HepG2 (cell line): Measurements from ENCODE around the gene ECHS1. TPM values are rescaled to one million over a fixed set of nuclear protein-coding genes. Genes with fewer than 3 reads are reported as not detected.

Experiments used
- CBX5 ChIP-seq: sonication (generic); formaldehyde crosslinking; IDR thresholded peaks from 2 replicates; pipeline ENCODE4 v1.4.0; 2020; ENCODE audit warnings: missing genetic modification reagents, borderline replicate concordance
- IRX3 ChIP-seq: sonication (generic); formaldehyde crosslinking; IDR thresholded peaks from 2 replicates; pipeline ENCODE4 v1.8.1; 2023; ENCODE audit warnings: mild to moderate bottlenecking, low read depth, missing genetic modification reagents, borderline replicate concordance
- KAT2B ChIP-seq: fragments of 150-350 bp; IDR thresholded peaks from 2 replicates; pipeline ENCODE4 v1.6.1; 2014; ENCODE audit warnings: low read depth, low read length, borderline replicate concordance
- KDM2A ChIP-seq: sonication (generic); formaldehyde crosslinking; IDR thresholded peaks from 2 replicates; pipeline ENCODE4 v1.4.0; 2020; ENCODE audit warnings: low read depth, missing genetic modification reagents, borderline replicate concordance
- KLF13 ChIP-seq: sonication (generic); formaldehyde crosslinking; IDR thresholded peaks from 2 replicates; pipeline ENCODE4 v1.4.0; 2020; ENCODE audit warnings: mild to moderate bottlenecking, missing genetic modification reagents
- NKX3-1 ChIP-seq: sonication (generic); formaldehyde crosslinking; IDR thresholded peaks from 2 replicates; pipeline ENCODE4 v1.5.0; 2020; ENCODE audit warnings: missing genetic modification reagents
- PAF1 ChIP-seq: IDR thresholded peaks from 2 replicates; pipeline ENCODE4 v1.6.1; 2016; ENCODE audit warnings: missing genetic modification reagents, missing compliant biosample characterization
- PTBP1 ChIP-seq: fragments of 200-400 bp; formaldehyde crosslinking; IDR thresholded peaks from 2 replicates; pipeline ENCODE4 v1.6.1; 2018; ENCODE audit warnings: low read length, low read depth; ENCODE audit not compliant: poor library complexity, severe bottlenecking
- RFXANK ChIP-seq: IDR thresholded peaks from 2 replicates; pipeline ENCODE4 v1.6.1; 2016
- TEAD3 ChIP-seq: optimal IDR thresholded peaks from 2 replicates; pipeline ENCODE3; 2016; ENCODE audit warnings: borderline replicate concordance
- ZC3H13 ChIP-seq: sonication (generic); formaldehyde crosslinking; IDR thresholded peaks from 2 replicates; pipeline ENCODE4 v1.8.1; 2023; ENCODE audit warnings: mild to moderate bottlenecking, missing genetic modification reagents, moderate library complexity
- ZNF333 ChIP-seq: sonication (generic); formaldehyde crosslinking; IDR thresholded peaks from 2 replicates; pipeline ENCODE4 v1.4.0; 2020; ENCODE audit warnings: mild to moderate bottlenecking, missing genetic modification reagents, borderline replicate concordance
- ZNF772 ChIP-seq: sonication (generic); formaldehyde crosslinking; IDR thresholded peaks from 2 replicates; pipeline ENCODE4 v1.5.0; 2020; ENCODE audit warnings: mild to moderate bottlenecking, missing genetic modification reagents
- ZNF773 ChIP-seq: sonication (generic); formaldehyde crosslinking; IDR thresholded peaks from 2 replicates; pipeline ENCODE4 v1.4.0; 2020; ENCODE audit warnings: missing genetic modification reagents, borderline replicate concordance
- ZNF775 ChIP-seq: sonication (generic); formaldehyde crosslinking; IDR thresholded peaks from 2 replicates; pipeline ENCODE4 v1.4.0; 2020; ENCODE audit warnings: missing genetic modification reagents, mild to moderate bottlenecking, moderate library complexity, borderline replicate concordance
- ZNF879 ChIP-seq: sonication (generic); formaldehyde crosslinking; IDR thresholded peaks from 2 replicates; pipeline ENCODE4 v1.8.1; 2023; ENCODE audit warnings: missing genetic modification reagents
- ZSCAN9 ChIP-seq: IDR thresholded peaks from 2 replicates; pipeline ENCODE4 v1.6.1; 2016; ENCODE audit warnings: borderline replicate concordance
- polyA plus RNA-seq, 8 experiments: library from polyadenylated mRNA; depleted of rRNA in 3 of 8; stranded (reverse) in 7 of 8; unstranded in 1 of 8; fragments of >200 nt; fragmentation: Illumina TruSeq in 4 of 8; extraction: Trizol in 4 of 8; gene quantifications; 2 replicates each; pipeline versions ENCODE4 v1.2.1 to v1.2.3, GENCODE V29; 2011 to 2016; ENCODE audit warnings: low read depth in 4 of 8, missing spikeins in 1 of 8, mixed read lengths in 1 of 8; ENCODE audit not compliant: insufficient read depth in 1 of 8
- total RNA-seq, 5 experiments: library from RNA; depleted of rRNA; stranded (reverse); fragments of >200 nt; fragmentation: Illumina TruSeq; extraction: Trizol; gene quantifications; 2 replicates each; pipeline ENCODE4 v1.2.3, GENCODE V29; 2016; ENCODE audit warnings: low read depth in 1 of 5
- TF ChIP-seq, protein P1 (sequence below): sonication (generic); formaldehyde crosslinking; conservative IDR thresholded peaks from 2 replicates; pipeline ENCODE4 v1.4.0; 2020; ENCODE audit warnings: mild to moderate bottlenecking, missing genetic modification reagents, moderate library complexity
- TF ChIP-seq, protein P2 (sequence below): sonication (generic); formaldehyde crosslinking; IDR thresholded peaks from 2 replicates; pipeline ENCODE4 v1.4.0; 2020; ENCODE audit warnings: missing genetic modification reagents
- TF ChIP-seq, protein P3 (sequence below): sonication (generic); formaldehyde crosslinking; IDR thresholded peaks from 2 replicates; pipeline ENCODE4 v1.4.0; 2020; ENCODE audit warnings: missing genetic modification reagents
- TF ChIP-seq, protein P4 (sequence below): conservative IDR thresholded peaks from 2 replicates; pipeline ENCODE4 v1.6.1; 2018; ENCODE audit warnings: missing genetic modification reagents
- TF ChIP-seq, protein P5 (sequence below): sonication (generic); formaldehyde crosslinking; IDR thresholded peaks from 2 replicates; pipeline ENCODE4 v1.4.0; 2020; ENCODE audit warnings: missing genetic modification reagents

The ECHS1 gene
- total and polyA plus RNA-seq, 2 of the 13 experiments (the other 11 are each of a cell fraction or from before 2014, with no cell fraction given) = 32.7 to 195 TPM

DNA sequence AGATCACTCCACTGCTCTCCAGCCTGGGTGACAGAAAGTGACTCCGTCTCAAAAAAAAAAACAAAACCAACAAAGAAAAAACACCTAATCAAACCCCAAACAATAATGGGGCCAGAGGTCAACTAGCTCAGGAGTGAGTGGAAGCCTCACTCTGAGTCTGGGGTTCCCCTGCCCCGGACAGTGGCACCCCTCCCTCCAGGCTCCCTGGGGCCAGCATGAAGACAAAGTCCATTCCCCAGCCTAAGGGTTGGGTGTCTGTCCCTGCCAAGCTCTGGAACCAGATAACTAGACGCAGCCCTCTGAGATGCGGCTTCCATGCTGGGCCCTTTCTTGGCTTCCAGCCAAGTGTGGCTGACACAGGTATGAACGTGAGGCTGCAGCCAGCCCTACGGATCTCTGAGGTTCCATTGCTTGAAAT is 13.6 kb downstream of the ECHS1 start (continued):
- TF ChIP-seq, protein P1, sequence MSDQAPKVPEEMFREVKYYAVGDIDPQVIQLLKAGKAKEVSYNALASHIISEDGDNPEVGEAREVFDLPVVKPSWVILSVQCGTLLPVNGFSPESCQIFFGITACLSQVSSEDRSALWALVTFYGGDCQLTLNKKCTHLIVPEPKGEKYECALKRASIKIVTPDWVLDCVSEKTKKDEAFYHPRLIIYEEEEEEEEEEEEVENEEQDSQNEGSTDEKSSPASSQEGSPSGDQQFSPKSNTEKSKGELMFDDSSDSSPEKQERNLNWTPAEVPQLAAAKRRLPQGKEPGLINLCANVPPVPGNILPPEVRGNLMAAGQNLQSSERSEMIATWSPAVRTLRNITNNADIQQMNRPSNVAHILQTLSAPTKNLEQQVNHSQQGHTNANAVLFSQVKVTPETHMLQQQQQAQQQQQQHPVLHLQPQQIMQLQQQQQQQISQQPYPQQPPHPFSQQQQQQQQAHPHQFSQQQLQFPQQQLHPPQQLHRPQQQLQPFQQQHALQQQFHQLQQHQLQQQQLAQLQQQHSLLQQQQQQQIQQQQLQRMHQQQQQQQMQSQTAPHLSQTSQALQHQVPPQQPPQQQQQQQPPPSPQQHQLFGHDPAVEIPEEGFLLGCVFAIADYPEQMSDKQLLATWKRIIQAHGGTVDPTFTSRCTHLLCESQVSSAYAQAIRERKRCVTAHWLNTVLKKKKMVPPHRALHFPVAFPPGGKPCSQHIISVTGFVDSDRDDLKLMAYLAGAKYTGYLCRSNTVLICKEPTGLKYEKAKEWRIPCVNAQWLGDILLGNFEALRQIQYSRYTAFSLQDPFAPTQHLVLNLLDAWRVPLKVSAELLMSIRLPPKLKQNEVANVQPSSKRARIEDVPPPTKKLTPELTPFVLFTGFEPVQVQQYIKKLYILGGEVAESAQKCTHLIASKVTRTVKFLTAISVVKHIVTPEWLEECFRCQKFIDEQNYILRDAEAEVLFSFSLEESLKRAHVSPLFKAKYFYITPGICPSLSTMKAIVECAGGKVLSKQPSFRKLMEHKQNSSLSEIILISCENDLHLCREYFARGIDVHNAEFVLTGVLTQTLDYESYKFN (CRISPR knock-in tag) = no peak; the same call in 1 of the 2 replicates
- TF ChIP-seq ZNF333 (CRISPR knock-in tag) = no peak
- TF ChIP-seq ZC3H13 = no peak
- no peak for TF ChIP-seq ZSCAN9 (CRISPR knock-in tag)
- TF ChIP-seq, protein P2, sequence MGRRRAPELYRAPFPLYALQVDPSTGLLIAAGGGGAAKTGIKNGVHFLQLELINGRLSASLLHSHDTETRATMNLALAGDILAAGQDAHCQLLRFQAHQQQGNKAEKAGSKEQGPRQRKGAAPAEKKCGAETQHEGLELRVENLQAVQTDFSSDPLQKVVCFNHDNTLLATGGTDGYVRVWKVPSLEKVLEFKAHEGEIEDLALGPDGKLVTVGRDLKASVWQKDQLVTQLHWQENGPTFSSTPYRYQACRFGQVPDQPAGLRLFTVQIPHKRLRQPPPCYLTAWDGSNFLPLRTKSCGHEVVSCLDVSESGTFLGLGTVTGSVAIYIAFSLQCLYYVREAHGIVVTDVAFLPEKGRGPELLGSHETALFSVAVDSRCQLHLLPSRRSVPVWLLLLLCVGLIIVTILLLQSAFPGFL = no peak
- TF ChIP-seq, protein P3, sequence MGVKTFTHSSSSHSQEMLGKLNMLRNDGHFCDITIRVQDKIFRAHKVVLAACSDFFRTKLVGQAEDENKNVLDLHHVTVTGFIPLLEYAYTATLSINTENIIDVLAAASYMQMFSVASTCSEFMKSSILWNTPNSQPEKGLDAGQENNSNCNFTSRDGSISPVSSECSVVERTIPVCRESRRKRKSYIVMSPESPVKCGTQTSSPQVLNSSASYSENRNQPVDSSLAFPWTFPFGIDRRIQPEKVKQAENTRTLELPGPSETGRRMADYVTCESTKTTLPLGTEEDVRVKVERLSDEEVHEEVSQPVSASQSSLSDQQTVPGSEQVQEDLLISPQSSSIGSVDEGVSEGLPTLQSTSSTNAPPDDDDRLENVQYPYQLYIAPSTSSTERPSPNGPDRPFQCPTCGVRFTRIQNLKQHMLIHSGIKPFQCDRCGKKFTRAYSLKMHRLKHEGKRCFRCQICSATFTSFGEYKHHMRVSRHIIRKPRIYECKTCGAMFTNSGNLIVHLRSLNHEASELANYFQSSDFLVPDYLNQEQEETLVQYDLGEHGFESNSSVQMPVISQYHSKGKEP (CRISPR knock-in tag) = no peak
- no peak for TF ChIP-seq ZNF772
- TF ChIP-seq, protein P4, sequence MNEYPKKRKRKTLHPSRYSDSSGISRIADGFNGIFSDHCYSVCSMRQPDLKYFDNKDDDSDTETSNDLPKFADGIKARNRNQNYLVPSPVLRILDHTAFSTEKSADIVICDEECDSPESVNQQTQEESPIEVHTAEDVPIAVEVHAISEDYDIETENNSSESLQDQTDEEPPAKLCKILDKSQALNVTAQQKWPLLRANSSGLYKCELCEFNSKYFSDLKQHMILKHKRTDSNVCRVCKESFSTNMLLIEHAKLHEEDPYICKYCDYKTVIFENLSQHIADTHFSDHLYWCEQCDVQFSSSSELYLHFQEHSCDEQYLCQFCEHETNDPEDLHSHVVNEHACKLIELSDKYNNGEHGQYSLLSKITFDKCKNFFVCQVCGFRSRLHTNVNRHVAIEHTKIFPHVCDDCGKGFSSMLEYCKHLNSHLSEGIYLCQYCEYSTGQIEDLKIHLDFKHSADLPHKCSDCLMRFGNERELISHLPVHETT = no peak
- TF ChIP-seq RFXANK (CRISPR knock-in tag) = no peak
- TF ChIP-seq, protein P5, sequence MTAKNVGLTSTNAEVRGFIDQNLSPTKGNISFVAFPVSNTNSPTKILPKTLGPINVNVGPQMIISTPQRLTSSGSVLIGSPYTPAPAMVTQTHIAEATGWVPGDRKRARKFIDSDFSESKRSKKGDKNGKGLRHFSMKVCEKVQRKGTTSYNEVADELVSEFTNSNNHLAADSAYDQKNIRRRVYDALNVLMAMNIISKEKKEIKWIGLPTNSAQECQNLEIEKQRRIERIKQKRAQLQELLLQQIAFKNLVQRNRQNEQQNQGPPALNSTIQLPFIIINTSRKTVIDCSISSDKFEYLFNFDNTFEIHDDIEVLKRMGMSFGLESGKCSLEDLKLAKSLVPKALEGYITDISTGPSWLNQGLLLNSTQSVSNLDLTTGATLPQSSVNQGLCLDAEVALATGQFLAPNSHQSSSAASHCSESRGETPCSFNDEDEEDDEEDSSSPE (CRISPR knock-in tag) = no peak
- TF ChIP-seq ZNF775 (CRISPR knock-in tag) = no peak
- no peak for TF ChIP-seq KAT2B
- peak; percentile 61 for TF ChIP-seq TEAD3 (CRISPR knock-in tag)
- no peak for TF ChIP-seq IRX3 (CRISPR knock-in tag)
- TF ChIP-seq ZNF773 = no peak
- peak; percentile 41; the same call in 1 of the 2 replicates for TF ChIP-seq KDM2A (CRISPR knock-in tag)
- TF ChIP-seq NKX3-1 = no peak
- TF ChIP-seq PTBP1 = no peak
- no peak for TF ChIP-seq KLF13 (CRISPR knock-in tag)
- TF ChIP-seq CBX5 (CRISPR knock-in tag) = no peak; the same call in 1 of the 2 replicates
- no peak for TF ChIP-seq ZNF879 (CRISPR knock-in tag)
- TF ChIP-seq PAF1 (CRISPR knock-in tag) = no peak
